Measurements from ENCODE around the gene FBXO21.
"Not testable (repeated sequence)": the region's sequence is repeated elsewhere in the genome, so short reads cannot be mapped to it uniquely, and the experiment has no call there.

FBXO21 gene

DNA sequence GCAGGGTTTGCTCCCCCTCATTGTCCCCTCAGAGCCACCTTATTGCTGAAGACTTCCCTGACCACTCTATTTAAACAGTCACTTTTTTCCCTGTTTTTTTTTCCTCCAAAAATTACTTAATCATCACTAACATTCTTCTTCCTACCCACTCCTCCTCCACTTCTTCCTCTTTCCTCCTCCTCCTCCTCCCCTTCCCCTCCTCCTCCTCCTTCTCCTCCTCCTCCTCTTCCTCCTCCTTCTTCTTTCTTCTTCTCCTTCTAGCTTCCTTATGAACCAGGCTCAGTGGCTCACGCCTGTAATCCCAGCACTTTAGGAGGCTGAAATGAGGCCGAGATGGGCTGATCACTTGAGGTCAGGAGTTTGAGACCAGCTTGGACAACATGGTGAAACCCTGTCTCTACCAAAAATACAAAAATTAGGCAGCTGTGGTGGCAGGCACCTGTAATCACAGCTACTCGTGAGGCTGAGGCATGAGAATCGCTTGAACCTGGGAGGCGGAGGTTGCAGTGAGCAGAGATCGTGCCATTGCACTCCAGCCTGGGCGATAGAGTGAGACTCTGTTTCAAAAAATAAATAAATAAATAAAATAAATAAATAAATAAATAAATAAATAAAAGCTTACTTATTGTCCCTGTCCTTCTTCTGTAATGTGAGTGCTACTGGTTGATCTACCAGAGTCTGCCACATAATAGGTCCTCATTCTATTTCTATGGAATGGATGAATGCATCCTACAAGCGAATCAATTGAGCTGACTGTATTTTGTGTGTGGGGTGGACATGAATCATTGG, 9.9 kb upstream of the FBXO21 start:
- not testable (repeated sequence) for DNase-seq

DNA sequence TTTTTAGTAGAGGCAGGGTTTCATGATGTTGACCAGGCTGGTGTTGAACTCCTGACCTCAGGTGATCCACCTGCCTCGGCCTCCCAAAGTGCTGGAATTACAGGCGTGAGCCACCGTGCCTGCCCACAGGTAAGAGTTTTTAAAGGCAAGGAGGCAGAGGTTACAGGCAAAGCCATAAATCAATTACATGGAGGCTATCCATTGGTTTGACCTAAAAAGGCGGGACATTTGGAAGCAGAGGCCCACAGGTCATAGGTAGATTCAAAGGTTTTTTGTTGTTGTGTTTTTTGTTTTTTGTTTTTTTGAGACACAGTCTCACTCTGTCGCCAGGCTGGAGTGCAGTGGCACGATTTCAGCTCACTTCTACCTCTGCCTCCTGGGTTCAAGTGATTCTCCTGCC, 6.1 kb upstream of the FBXO21 start:
- not testable (repeated sequence) for DNase-seq

DNA sequence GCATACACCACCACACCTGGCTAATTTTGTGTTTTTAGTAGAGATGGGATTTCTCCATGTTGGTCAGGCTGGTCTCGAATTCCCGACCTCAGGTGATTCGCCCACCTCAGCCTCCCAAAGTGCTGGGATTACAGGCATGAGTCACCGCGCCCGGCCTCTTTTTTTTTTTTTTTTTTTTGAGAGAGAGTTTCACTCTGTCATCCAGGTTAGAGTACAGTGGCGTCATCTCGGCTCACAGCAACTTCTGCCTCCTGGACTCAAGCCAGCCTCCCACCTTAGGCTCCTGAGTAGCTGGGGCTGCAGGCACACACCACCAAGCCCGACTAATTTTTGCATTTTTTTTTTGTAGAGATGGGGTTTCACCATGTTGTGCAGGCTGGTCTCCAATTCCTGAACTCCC, 4.8 kb upstream of the FBXO21 start:
- DNase-seq, result not testable (repeated sequence)

DNA sequence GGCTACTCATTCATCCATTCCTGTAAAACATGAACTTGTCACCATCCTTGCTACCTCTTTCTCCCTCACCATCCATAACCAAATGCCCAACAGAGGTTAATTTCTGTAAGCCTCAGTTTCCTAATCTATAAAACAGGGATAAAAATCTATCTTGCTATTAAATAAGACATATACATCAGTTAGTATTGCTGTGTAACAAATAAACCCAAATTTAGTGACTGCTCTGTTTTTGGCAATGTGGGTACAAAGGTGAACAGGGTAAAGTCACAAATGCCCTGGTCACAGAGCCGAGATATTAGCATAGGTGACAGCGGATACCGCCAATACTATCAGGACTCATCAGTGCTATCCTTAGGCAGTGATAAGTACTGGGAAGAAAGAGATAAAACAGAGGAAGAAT, 3.6 kb upstream of the FBXO21 start:
- DNase-seq, result no peak

DNA sequence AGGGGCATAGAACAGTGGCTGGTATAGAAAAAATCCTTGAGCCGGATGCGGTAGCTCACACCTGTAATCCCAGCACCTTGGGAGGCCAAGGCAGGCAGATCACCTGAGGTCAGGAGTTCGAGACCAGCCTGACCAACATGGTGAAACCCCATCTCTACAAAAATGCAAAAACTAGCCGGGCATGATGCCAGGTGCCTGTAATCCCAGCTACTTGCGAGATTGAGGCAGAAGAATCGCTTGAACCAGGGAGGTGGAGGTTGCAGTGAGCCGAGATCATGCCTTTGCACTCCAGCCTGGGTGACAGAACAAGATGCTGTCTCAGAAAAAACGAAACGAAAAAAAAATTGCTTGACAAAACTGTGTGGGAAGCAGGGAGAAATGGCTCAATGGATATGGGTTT, 2.3 kb upstream of the FBXO21 start:
- DNase-seq, result not testable (repeated sequence)

DNA sequence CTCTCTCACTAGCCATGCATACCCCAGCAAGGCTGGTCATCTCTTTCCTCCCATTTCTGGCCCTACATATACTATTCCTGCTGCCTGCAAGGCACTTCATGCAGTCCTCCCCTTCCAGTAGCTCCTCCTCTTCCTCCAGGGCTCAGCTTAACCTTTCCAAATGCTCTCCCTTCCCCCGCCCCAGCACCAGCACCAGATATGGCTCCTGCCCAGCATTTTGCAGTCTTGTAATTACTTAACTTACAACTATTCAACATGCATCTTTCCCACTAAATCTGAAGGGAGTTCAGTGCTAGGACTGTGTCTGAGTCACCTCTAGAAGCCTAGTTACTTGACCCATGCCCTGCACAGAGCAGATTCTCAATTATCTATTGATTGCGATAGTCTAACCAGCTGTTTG, 1.8 kb upstream of the FBXO21 start:
- DNase-seq, result no peak

DNA sequence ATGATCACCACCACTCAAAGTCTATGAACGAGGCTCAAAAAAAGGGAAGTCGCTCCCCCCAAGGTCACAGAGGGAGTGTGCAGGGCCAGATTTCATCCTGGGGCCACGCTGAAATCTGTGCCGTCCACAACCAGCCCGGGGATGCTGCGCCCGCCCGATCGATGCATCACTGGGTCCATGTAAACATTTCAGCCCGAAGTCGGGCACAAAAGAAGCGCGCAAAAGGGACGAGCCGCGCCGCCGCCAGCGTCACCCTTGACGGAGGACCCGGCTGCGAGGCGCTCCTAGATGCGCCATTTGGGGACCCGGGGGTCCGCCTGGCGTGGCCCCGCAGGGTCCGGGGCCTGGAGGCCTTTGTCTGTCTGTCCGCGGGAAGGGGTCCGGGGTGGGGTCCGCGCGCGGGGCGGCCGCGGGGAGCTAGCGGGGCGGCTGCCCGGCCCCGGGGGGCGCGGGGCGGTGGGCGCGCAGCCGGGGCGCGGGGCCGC, 503 bp downstream of the FBXO21 start:
- DNase-seq, result no peak

DNA sequence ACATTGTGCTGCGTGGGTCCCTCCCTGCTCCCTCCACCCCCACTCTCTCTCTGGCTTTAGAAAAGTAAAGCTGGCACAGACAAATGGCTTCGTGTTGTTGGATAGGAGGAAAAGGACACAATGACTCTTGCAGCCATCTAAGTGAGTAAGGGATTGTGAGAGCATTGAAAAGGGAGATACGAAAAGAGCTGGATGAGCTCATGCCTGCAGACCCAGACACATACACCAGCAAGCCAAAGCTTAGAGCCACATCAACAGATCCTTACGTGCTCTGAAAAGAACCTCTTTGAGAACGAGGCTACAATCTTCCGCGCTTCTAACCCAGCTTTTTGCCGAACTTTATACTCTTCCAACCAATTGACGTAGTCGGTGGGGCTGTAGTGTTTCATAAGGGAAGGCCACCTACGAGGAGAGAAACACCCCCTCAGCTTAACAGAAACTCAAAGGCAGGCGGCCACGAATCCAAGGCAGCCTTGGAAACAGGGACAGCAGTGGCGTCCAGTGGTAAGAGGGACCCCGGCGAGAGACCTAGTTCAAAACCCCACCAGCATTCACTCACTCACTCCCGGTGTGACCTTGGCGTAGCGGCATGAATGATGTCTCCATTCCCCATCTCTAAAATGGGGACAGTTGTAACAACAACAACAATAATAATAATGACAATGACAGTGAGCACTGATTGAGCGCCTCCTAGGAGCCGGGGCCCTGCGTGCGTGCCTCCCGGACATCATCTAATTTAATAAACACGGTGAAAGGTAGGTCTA, 1.1 kb downstream of the FBXO21 start:
- no peak for DNase-seq

DNA sequence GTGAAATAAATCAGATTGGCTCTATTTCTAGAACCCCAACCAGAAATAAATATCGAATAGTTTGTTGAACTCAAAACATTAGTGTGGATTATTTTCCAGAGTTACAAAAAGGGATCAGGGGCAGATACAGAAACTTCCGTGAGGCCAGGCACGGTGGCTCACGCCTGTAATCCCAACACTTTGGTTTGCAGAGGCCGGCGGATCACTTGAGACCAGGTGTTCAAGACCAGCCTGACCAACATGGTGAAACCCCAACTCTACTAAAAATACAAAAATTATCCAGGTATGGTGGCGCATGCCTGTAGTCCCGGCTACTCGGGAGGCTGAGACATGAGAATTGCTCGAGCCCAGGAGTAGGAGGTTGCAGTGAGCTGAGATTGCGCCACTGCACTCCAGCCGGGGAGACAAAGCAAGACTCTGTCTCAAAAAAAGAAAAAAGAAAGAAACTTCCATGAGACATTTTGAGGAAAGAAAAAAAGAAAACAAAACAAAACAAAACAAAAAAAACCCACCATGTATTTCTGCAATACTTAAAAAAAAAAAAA, 2.1 kb downstream of the FBXO21 start:
- no peak for DNase-seq

DNA sequence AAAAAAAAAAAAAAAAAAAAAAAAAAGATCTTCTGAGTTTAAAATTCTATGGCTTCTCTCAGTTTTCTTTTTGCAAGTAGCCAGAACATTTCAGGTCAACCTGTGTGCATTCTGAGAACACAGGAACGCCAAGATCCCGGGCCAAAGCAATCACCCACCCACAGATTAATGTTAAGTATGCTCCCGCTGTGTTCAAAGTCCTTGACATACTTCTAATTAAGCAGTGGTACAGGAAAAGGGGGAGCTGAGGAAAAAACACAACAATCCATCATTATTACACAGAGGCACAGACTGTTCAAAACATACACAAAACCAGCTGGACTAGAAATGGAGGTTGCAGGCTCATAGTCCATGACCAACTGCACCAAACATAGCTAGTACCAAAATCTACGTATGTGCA, 2.8 kb downstream of the FBXO21 start:
- no peak for DNase-seq

DNA sequence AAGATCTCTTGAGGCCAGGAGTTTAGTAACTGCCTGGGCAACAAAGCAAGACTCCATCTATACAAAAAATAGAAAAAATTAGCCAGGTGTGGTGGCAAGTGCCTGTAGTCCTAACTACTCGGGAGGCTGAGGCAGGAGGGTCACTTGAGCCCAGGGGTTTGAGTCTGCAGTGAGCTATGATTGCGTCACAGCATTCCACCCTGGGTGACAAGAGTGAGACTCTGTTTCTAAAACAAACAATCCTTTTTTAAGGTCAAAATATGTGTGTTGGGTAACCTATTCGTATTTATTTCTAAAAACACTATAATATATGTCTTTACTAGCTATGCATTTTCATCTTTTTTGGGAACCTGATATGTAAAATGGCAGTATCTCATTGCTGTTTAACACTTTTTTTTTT, 7.4 kb downstream of the FBXO21 start:
- DNase-seq, result no peak

DNA sequence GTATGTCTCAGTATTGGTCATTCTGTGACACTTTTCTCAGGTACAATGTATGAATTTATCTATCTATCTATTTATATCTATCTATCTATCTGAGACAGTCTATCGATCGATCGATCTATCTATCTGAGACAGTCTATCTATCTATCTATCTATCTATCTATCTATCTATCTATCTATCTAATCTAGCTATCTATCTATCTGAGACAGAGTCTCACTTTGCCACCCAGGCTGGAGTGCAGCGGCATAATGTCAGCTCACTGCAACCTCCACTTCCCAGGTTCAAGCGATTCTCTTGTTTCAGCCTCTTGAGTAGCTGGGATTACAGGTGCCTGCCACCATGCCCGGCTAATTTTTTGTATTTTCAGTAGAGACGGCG, 8.8 kb downstream of the FBXO21 start:
- DNase-seq, result not testable (repeated sequence)

DNA sequence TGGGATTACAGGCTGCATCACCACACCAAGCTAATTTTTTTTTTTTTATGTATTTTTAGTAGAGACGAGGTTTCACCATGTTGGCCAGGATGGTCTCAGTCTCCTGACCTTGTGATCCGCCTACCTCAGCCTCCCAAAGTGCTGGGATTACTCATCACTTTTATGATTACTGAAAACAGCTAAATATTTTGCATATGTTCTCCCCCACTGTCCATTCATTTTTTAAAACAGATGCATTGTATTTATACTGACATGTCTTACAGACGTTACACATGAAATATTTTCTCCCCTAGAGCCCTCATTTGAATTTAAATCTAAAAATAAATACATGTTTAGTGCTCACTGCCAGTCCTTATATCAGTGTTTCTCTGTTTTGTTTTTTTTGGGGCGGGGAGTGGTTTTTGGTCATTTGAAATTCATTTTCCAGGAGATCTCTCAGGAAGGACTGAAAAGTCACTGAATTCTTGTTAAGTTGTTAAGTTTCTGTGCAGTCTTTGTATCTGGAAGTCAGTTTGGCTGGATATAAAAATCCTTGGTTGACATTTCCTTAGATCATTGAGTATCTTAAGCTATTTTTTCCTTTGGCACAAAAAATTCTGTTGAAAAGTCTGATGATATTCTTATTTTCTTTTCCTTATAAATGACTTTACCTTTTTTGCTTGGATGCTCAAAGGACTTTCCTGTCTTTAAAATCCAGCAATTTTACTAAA, 9.4 kb downstream of the FBXO21 start:
- no peak for DNase-seq

DNA sequence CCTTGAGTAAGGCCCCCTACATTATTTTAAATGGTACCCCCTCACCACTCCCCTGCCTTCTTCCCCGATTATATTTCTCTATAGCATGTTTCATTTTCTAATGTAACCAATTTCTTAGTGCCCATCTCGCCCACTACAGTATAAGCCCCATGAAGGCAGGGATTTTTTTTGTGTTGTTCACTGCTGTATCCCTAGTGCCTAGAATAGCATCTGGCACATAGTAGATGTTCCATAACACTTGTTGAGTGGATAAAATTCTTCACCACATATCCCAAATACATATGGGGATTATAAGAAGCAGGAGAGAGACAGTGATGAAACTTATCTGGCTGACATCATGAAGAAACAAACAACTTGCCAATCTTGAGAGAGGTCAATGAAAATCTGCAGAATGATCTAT, 11.5 kb downstream of the FBXO21 start:
- DNase-seq, result no peak

DNA sequence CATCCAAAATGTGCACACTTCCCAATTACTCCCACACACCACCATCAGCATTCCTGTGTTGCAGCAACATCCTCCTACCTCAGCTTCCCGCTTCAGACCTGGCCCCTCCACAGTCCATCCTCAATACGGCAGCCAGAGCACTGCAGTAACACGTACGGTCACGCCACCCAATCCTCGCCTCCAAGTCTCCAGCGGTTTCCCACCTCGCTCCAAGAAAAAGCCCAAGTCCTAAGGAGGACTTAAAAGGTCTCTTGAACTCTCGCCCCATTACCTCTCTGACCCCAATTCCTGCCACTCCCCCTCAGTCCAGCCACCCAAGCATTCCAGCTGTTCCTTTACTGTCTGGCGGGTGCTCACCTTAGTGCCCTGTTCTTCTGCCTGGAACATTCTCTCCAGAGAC, 12.0 kb downstream of the FBXO21 start:
- DNase-seq, result no peak

DNA sequence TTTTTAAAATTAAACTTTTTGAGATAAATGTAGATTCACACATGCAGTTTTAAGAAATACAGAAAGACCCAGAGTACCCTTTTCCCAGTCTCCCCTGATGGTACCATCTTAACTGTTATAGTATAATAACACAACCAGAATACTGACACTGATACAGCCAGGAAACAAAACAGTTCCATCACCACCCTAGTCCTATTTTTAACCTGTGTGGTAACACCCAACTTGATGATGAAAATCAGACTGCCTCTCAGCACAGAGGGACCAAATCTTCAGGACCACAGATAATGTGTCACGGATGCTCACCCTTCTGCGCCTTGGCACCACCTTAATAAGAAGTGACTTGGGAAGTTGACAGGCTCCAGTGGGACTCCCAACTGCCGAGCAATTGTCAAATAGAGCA, 18.1 kb downstream of the FBXO21 start:
- no peak for DNase-seq

DNA sequence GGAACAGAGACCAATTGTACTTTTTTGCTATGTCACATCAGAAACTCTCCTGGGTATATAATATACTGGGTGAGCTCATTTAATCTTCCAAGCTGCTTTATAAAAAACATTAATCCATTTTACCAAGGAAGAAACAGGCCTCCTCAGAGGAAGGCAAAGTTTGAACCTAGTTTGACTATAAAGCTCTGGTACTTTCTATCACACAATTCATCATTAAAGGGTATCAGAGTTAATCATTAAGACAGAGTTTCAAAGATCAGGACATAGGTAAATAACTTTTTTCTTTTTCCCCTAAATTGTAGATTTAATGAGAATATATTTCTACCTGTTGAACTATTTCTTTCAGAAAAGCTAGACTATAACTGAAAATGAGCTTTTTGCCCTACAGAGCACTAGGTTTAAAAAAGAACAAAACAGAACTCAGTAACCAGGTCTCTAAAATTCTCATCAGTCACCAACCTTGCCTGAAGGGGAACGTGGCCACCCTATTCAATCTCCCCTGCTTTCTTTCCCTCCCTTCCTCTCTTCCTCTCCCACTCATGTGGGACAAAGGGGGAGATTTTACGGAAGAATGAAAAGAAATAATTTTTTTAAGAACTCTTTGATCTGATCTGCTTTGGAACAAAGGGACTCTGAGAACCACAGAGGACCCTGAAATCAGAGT, 18.6 kb downstream of the FBXO21 start:
- no peak for DNase-seq

DNA sequence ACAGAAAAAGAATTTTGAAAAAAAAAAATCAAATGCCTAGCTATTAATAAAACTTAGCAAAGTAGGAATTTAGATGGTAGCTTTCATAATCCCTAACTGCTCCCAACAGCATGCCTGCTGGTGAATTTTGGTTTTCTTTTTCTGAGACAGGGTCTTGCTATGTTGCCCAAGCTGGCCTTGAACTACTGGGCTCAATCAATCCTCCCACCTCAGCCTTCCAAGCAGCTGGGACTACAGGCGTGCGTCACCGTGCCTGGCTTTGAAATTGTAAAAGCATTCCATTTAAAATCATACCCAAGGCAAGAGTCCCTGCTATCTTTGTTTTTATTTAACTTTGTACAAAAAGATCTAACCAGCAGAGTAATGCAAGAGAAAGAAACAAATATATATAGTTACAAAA, 20.7 kb downstream of the FBXO21 start:
- no peak for DNase-seq

DNA sequence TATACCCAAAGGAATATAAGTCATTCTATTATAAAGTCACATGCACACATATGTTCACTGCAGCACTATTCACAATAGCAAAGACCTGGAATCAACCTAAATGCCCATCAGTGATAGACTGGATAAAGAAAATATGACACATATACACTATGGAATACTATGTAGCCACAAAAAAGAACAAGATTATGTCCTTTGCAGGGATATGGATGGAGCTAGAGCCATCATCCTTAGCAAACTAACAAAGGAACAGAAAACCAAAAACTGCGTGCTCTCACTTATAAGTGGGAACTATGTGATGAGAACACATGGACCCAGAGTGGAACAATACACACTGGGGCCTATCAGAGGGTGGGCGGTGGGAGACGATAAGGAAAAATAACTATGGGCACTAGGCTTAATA, 21.3 kb downstream of the FBXO21 start:
- DNase-seq, result no peak

DNA sequence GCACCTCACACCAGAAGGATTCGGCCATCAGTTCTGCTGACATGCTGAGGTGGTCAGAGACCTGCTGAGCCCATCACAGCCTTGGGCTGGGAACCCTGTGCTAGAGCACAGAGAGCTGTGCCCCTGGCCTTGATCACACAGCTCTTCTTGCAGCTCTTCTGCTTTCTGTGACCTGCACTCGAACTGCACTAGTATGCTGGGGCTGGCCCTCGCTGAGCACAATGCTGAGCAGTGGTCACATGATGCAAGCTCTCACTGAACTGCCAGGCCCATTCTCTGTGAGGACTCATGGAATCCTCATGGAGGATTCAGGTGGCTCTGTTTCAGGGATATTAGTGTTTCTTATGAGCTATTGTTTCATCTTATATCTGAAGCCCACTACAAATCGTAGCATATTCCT, 22.5 kb downstream of the FBXO21 start:
- DNase-seq, result no peak

DNA sequence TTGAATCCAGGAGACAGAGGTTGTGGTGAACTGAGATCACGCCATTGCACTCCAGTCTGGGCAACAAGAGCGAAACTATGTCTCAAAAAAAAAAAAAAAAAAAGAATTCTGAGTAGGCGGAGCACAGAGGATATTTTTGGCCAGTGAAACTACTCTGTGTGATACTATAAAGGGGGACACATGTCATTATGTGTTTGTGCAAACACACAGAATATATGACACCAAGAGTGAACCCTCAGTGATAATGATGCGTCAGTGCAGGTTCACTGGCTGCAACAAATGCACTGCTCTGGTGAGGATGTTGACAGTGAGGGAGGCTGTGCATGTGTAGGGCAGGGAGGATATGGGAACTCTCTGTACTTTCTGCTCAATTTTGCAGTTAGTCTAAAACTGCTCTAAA, 24.2 kb downstream of the FBXO21 start:
- no peak for DNase-seq

DNA sequence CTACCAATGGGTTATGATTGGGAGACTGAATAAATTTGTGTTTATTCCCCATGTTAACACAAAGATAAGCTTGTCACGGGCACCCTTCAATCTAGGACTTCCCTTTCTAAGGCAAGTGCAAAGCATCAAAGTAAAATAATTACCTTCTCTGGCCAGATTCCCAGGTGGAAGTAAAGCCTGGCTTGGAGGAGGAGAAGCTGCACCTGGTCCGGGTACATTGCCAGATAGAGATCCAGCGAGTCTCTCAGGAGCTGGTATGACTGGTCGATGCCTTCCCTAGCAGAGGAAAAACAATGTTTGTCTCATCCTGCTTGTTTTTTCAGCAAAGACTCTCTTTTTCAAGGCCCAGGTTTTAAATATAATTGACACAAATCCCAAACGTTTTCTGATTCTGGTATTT, 24.9 kb downstream of the FBXO21 start:
- no peak for DNase-seq

DNA sequence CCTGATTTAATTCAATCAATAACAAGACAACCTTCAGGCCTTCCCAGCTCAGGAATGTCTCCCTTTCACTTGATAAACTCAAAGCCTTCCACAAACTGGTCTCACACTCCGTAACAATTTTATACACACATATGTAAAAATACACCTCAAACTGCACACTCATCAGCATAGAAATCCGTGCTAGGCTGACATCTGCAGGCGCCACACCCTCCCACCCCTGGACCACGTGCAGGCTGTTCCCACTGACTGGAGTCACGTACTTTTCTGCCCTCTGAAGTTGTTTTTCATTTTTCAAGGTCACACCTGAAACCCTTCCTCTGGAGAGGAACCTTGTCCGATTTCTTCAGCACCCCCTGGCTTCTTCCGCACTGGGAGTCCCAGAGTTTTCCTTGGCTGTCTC, 27.6 kb downstream of the FBXO21 start:
- no peak for DNase-seq
